Activated CD4-positive, alpha-beta memory T cell treated with anti-CD3 and anti-CD28 coated beads for 36 hours (primary cell): Measurements from ENCODE around the gene CLSTN1. TPM values are rescaled to one million over a fixed set of nuclear protein-coding genes. Genes with fewer than 3 reads are reported as not detected.
"Not testable (repeated sequence)": the region's sequence is repeated elsewhere in the genome, so short reads cannot be mapped to it uniquely, and the experiment has no call there.

Experiments used
- CTCF ChIA-PET: fragments of 350-600 bp; sonication (Branson Sonifier 250); formaldehyde crosslinking; loops from one replicate; lab custom pipeline; 2021; ENCODE audit warnings: antibody characterized with exemption, inconsistent platforms; lab: Charles Lee
- POLR2A ChIA-PET: fragments of 350-600 bp; sonication (Branson Sonifier 250); formaldehyde crosslinking; loops from one replicate; lab custom pipeline; 2021; ENCODE audit warnings: antibody characterized with exemption; lab: Charles Lee
- DNase-seq: peaks from one replicate; pipeline ENCODE4 v3.0.0-alpha.2; 2020
- H3K27ac Mint-ChIP-seq: one replicate; pipeline ENCODE4 v1.8.0; 2021; ENCODE audit warnings: mixed read lengths
- H3K27me3 Mint-ChIP-seq: one replicate; pipeline ENCODE4 v1.8.0; 2021; ENCODE audit warnings: mixed read lengths
- H3K36me3 Mint-ChIP-seq: one replicate; pipeline ENCODE4 v1.8.0; 2021; ENCODE audit warnings: mixed read lengths
- H3K4me1 Mint-ChIP-seq: one replicate; pipeline ENCODE4 v1.8.0; 2021; ENCODE audit warnings: low read depth, mixed read lengths
- H3K4me3 Mint-ChIP-seq: one replicate; pipeline ENCODE4 v1.8.0; 2021; ENCODE audit warnings: mild to moderate bottlenecking, mixed read lengths
- H3K9me3 Mint-ChIP-seq: one replicate; pipeline ENCODE4 v1.8.0; 2021; ENCODE audit warnings: mixed read lengths
- intact Hi-C: fragments of 100-400 bp; cut with micrococcal nuclease; formaldehyde crosslinking; loops from one replicate; pipeline ENCODE4 v1.15.1; 2023
- total RNA-seq, 2 experiments: library from RNA; stranded (reverse); gene quantifications; one replicate each; pipeline ENCODE4 v1.2.3, GENCODE V29; 2021

The CLSTN1 gene
- total RNA-seq, 2 experiments from 2014 or later: 33.6 to 34.1 TPM

- Mint-ChIP-seq H3K27me3 (no peaks in the 10 kb centered on the region), H3K36me3 (no peaks in the 10 kb centered on the region), H3K4me3 (no peak overlapping the region), H3K9me3 (no peaks in the 10 kb centered on the region), H3K27ac (no peak overlapping the region), H3K4me1 (peaks cover 19% of the 10 kb centered on the region)
- ChIA-PET POLR2A (no interaction called here), CTCF (interaction anchor here (1.2 to 1.5 kb wide), 2 partner anchors 8 to 76 kb away, joined by 4 to 11 read pairs; no protein-coding TSS in a partner anchor)
- intact Hi-C loops: no loop called here
- DNase-seq: no peak
Measured at GRCh38 chr1:9792156-9793042, 31.4 kb downstream of the CLSTN1 start.

- H3K4me3 Mint-ChIP-seq, H3K27ac Mint-ChIP-seq, DNase-seq, H3K9me3 Mint-ChIP-seq, POLR2A ChIA-PET, H3K36me3 Mint-ChIP-seq, H3K27me3 Mint-ChIP-seq, CTCF ChIA-PET, intact Hi-C loops: not testable (repeated sequence)
- H3K4me1 Mint-ChIP-seq: peaks cover 22% of the 10 kb centered on the region
Measured at GRCh38 chr1:9789700-9790099, 34.1 kb downstream of the CLSTN1 start.

GRCh38 chr1:9787702-9788101 lies 36.1 kb downstream of the CLSTN1 start:
- peaks cover 23% of the 10 kb centered on the region for H3K4me1 Mint-ChIP-seq
- ChIA-PET CTCF (interaction anchor here (0.6 to 8.9 kb wide), 5 partner anchors 14 to 1849 kb away, joined by 3 to 238 read pairs (median 7); no protein-coding TSS in a partner anchor), POLR2A (interaction anchor here (0.6 kb wide), 1 partner anchor 136 kb away, joined by 3 read pairs; no protein-coding TSS in a partner anchor)
- no peaks in the 10 kb centered on the region for H3K27me3 Mint-ChIP-seq
- H3K27ac Mint-ChIP-seq: peak overlapping the region; percentile 72
- H3K4me3 Mint-ChIP-seq: peak overlapping the region; percentile 64
- no peaks in the 10 kb centered on the region for H3K9me3 Mint-ChIP-seq
- DNase-seq: peak; percentile 78
- intact Hi-C loops: loop anchor here (1.0 to 2.0 kb wide), 3 partner anchors 13 to 71 kb away; no protein-coding TSS in a partner anchor
- no peaks in the 10 kb centered on the region for H3K36me3 Mint-ChIP-seq

- ChIA-PET CTCF (interaction anchor here (0.8 to 8.9 kb wide), 23 partner anchors 9 to 645 kb away, joined by 3 to 238 read pairs (median 6); partner anchors contain the start of genes CENPS, LZIC and NMNAT1), POLR2A (no interaction called here)
- Mint-ChIP-seq H3K27me3 (no peaks in the 10 kb centered on the region), H3K36me3 (no peaks in the 10 kb centered on the region), H3K27ac (no peak overlapping the region), H3K9me3 (no peaks in the 10 kb centered on the region), H3K4me3 (no peak overlapping the region), H3K4me1 (peaks cover 28% of the 10 kb centered on the region)
- intact Hi-C loops: no loop called here
- DNase-seq: no peak
Measured at GRCh38 chr1:9785406-9785805, 38.4 kb downstream of the CLSTN1 start.

DNA sequence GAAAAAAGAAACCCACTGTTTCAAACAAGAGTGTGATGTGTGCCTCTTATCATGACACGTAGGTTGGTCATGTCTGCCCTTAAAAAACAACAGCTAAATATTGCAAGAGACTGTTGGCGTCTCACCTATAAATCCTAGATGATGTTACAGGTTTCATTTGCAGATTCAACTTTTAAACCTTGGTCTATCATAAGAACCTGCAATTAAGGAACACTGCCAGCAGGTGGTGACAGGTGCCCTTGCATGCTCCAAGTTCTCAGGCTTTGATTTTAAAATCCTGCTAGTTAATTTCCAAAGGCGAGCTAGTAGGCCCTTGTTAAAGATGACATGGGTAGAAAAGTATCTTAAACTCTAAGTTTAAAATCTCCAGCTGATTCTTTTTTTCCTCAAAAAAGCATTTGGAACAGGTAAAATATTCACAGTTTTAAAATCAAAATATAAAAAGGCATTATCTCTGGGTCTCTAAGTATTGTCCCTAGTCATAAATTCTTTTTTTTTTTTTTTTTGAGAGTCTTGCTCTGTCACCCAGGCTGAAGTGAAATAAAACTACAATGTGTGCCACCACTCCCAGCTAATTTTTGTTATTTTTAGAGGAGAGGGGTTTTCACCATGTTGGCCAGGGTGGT lies 39.1 kb downstream of the CLSTN1 start:
- ChIA-PET CTCF (interaction anchor here (0.6 to 8.9 kb wide), 50 partner anchors 8 to 646 kb away, joined by 3 to 238 read pairs (median 5); partner anchors contain the start of genes CENPS, CLSTN1, LZIC and NMNAT1), POLR2A (no interaction called here)
- H3K27me3 Mint-ChIP-seq: no peaks in the 10 kb centered on the region
- H3K36me3 Mint-ChIP-seq: no peaks in the 10 kb centered on the region
- H3K9me3 Mint-ChIP-seq: no peaks in the 10 kb centered on the region
- intact Hi-C loops: loop anchor here (1.0 kb wide), 3 partner anchors 39 to 157 kb away; partner anchors contain the start of gene CLSTN1
- no peak overlapping the region for H3K27ac Mint-ChIP-seq
- no peak overlapping the region for H3K4me3 Mint-ChIP-seq
- peak; percentile 76 for DNase-seq
- peaks cover 28% of the 10 kb centered on the region for H3K4me1 Mint-ChIP-seq

GRCh38 chr1:9782897-9783296 lies 40.9 kb downstream of the CLSTN1 start:
- no peak for DNase-seq
- intact Hi-C loops: no loop called here

DNA sequence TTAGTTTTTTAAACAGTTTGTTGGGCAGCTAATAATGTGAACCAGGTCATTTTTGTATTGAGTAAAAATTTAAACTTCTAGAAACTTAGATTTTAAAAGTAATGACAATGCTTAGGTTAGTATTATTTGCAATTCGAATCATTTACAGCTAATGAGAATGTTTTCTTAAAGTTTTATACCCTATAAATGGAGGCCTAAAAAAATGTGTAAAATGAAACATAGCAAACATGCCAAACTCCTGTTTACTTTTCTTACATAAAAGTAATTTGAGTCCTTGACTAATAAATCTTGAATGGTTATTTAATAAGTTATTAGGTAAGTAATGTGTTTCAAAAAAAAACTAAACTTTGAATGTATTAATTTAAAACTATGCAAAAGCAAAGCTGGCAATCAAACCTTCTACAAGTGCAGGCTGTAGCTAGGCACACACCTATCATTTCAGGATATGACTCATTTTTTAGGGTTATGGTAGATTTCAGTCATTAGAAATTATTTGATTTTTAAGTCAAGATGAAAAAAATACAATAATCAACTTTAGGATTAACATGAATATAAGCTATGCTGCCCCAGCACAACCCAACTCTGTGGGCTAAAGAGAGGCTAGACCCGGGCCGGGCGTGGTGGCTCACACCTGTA lies 41.5 kb downstream of the CLSTN1 start:
- DNase-seq: no peak
- no peaks in the 10 kb centered on the region for H3K36me3 Mint-ChIP-seq
- H3K4me3 Mint-ChIP-seq: no peak overlapping the region
- H3K4me1 Mint-ChIP-seq: peaks cover 20% of the 10 kb centered on the region
- POLR2A ChIA-PET: no interaction called here
- intact Hi-C loops: no loop called here
- H3K27me3 Mint-ChIP-seq: no peaks in the 10 kb centered on the region
- H3K27ac Mint-ChIP-seq: no peak overlapping the region
- no peaks in the 10 kb centered on the region for H3K9me3 Mint-ChIP-seq
- CTCF ChIA-PET: interaction anchor here (1.4 to 8.9 kb wide), 4 partner anchors 79 to 648 kb away, joined by 3 to 238 read pairs (median 4); partner anchors contain the start of gene CENPS

More at GRCh38 chr1:9782897-9783296, 40.9 kb downstream of the CLSTN1 start:
- Mint-ChIP-seq H3K27me3 (no peaks in the 10 kb centered on the region), H3K4me3 (no peak overlapping the region), H3K9me3 (no peaks in the 10 kb centered on the region), H3K27ac (no peak overlapping the region), H3K4me1 (peaks cover 27% of the 10 kb centered on the region), H3K36me3 (no peaks in the 10 kb centered on the region)
- CTCF ChIA-PET: interaction anchor here (1.4 to 8.9 kb wide), 3 partner anchors 87 to 647 kb away, joined by 4 to 238 read pairs (median 5); partner anchors contain the start of gene CENPS
- POLR2A ChIA-PET: no interaction called here

DNA sequence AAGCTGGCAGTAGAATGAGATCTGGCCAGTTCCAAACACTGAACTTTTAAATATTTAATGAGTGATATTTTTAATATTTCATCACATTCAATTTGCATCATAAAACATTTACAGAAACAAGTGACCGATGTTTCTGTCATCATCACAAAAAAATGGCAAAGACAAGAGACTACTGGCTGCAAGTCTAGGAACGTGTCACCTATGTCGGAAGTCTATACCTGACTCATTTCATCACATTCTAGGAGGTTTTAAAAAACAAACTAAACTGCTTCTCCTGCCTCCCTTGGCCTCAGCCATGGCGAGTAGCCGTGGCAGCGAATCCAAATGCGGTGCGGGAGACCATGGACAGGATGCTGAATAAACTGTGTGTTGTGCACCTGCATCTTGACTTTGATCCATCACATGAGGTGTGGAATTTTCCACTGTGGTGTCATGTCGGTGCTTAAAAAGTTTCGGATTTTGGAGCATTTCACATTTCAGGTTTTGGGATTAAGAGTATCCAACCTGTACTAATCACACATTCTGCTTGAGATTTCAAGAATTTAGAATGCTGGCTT lies 43.1 kb downstream of the CLSTN1 start:
- ChIA-PET CTCF (interaction anchor here (8.9 kb wide), 1 partner anchor 90 kb away, joined by 238 read pairs; no protein-coding TSS in a partner anchor), POLR2A (no interaction called here)
- Mint-ChIP-seq H3K27ac (no peak overlapping the region), H3K4me3 (no peak overlapping the region), H3K27me3 (no peaks in the 10 kb centered on the region), H3K36me3 (no peaks in the 10 kb centered on the region), H3K4me1 (peaks cover 16% of the 10 kb centered on the region), H3K9me3 (no peaks in the 10 kb centered on the region)
- intact Hi-C loops: no loop called here
- peak; percentile 22 for DNase-seq

DNA sequence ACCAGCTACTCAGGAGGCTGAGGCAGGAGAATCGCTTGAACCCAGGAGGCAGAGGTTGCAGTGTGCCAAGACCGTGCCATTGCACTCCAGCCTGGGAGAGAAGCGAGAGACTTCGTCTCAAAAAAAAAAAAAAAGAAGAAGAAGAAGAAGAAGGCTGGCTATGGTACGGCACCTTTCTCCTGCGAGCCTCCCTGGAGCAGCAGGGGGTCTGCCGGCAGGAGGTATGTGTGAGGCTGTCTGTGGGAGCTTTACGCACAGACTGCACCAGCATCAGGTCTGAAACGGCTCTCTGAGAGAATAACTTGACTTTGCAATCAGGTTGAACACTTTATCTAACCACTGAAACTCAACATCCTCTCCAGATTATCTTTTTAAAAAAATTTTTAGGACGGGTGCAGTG lies 44.9 kb downstream of the CLSTN1 start:
- no peak overlapping the region for H3K27ac Mint-ChIP-seq
- intact Hi-C loops: no loop called here
- H3K4me3 Mint-ChIP-seq: no peak overlapping the region
- H3K36me3 Mint-ChIP-seq: no peaks in the 10 kb centered on the region
- DNase-seq: no peak
- H3K4me1 Mint-ChIP-seq: peaks cover 15% of the 10 kb centered on the region
- H3K27me3 Mint-ChIP-seq: no peaks in the 10 kb centered on the region
- no peaks in the 10 kb centered on the region for H3K9me3 Mint-ChIP-seq
- CTCF ChIA-PET: interaction anchor here (0.8 to 1.3 kb wide), 3 partner anchors 59 to 96 kb away, joined by 3 read pairs; no protein-coding TSS in a partner anchor
- POLR2A ChIA-PET: no interaction called here

DNA sequence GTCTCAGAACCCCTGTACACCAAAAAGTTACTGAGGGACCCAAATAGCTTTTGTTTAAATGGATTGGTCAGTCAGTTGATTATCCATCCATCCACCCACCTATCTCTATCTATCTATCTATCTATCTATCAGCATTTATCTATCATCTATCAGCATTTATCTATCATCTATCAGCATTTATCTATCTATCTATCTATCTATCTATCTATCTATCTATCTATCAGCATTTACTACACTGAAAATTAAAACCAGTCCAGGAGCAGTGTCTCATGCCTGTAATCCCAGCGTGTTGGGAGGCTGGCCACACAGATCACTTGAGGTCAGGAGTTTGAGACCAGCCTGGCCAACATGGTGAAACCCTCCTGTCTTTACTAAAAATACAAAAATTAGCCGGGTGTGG lies 47.1 kb downstream of the CLSTN1 start:
- Mint-ChIP-seq H3K27me3 (no peaks in the 10 kb centered on the region), H3K27ac (no peak overlapping the region), H3K9me3 (no peaks in the 10 kb centered on the region), H3K36me3 (peaks cover 7% of the 10 kb centered on the region), H3K4me1 (peaks cover 16% of the 10 kb centered on the region), H3K4me3 (no peak overlapping the region)
- ChIA-PET POLR2A (no interaction called here), CTCF (interaction anchor here (1.3 to 1.6 kb wide), 2 partner anchors 8 to 150 kb away, joined by 3 to 8 read pairs; no protein-coding TSS in a partner anchor)
- intact Hi-C loops: no loop called here
- DNase-seq: no peak
